Measurements from ENCODE around the gene CPVL.

DNA sequence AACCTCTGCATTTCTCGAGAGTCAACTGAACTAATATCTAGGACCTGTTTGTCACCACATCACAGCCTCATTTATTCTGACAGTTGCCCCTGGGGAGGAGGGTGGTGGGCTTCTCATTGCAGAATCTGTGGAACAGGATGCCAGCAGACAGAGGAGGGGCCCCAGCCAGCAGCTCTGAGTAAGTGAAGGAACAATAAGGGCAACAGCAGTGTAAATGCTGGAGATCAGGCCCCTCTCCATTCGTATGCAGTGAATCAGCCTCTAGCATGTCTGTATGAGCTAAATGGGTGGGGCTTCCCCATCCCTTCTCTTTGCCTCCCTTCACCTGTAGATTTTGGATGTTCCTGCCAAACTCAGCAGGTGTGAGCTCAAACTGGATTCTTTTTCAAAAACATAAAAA lies 7.7 kb upstream of the CPVL start:
- TF ChIP-seq POLR2A (IDR thresholded peaks at IDR 0.05), result no peak
- TF ChIP-seq, protein P1, sequence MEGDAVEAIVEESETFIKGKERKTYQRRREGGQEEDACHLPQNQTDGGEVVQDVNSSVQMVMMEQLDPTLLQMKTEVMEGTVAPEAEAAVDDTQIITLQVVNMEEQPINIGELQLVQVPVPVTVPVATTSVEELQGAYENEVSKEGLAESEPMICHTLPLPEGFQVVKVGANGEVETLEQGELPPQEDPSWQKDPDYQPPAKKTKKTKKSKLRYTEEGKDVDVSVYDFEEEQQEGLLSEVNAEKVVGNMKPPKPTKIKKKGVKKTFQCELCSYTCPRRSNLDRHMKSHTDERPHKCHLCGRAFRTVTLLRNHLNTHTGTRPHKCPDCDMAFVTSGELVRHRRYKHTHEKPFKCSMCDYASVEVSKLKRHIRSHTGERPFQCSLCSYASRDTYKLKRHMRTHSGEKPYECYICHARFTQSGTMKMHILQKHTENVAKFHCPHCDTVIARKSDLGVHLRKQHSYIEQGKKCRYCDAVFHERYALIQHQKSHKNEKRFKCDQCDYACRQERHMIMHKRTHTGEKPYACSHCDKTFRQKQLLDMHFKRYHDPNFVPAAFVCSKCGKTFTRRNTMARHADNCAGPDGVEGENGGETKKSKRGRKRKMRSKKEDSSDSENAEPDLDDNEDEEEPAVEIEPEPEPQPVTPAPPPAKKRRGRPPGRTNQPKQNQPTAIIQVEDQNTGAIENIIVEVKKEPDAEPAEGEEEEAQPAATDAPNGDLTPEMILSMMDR (IDR thresholded peaks at IDR 0.05), result no peak

Measured in heart left ventricle (tissue), 13 donors.